ENCODE data around the gene KRI1. TPM values are rescaled to one million over a fixed set of nuclear protein-coding genes. Genes with fewer than 3 reads are reported as not detected.
A peak's percentile ranks its signal among the peaks of the same experiment; 100 is the strongest.

Gene KRI1
- polyA plus RNA-seq, 4 donors: 14.8 to 21.2 (median 18.1) TPM

DNA sequence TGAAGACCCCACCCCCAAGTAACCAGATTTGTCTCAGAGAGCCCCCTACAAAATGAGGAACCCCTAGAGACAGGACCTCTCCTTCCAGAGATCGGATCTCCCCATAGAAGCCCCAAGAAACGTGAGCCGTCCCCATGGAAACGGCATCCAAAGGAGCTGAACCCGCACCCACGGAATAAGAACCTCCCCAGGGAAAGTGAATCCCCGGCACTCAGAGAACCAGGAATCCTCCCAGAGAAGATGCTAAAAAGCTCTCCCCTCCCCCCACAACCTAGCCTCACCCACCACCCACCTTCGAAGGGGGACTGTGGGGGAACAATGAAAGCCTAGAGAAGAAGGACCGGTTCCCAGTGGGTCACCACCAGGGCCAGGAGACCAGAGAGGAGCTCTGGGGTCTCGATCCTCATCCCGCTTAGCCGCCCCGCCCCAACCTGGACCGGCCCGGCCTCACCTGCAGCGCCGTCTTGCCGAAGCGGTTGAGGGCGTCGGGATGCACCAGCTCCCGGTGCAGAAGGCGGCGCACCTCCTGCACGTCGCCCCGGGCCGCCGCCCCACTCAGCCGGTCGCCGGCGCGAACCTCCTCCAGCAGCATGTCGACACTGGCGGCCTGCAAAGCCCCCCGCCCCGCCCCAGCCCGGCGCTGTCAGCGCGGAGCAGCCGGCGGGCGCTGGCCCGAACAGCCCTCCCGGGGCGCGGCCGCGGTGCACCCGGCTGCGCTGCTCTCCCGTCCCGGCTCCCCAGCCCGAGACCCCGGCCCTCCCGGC, 2.4 kb upstream of the KRI1 start:
- H3K36me3 ChIP-seq (ENCODE audit: control insufficient read depth in 3 of 3, insufficient read depth in 2 of 3, low read depth in 1 of 3, low read length in 3 of 3): peaks cover 0 to 15% (median 0%) of the 10 kb centered on the region in 3 donors
- DNase-seq (peak in 1 of 2 donors; percentile 54), FAIRE-seq (no peak)
- H3K4me1 ChIP-seq (ENCODE audit: control insufficient read depth in 3 of 3, insufficient read depth in 2 of 3, low read depth in 1 of 3, low read length in 2 of 3): peaks cover 2 to 29% (median 5%) of the 10 kb centered on the region in 3 donors
- peak overlapping the region; percentile 62 to 87 (median 80) for H3K27ac ChIP-seq (ENCODE audit: low read depth in 1 of 3, low read length in 2 of 3)
- H3K9me3 ChIP-seq (ENCODE audit: control insufficient read depth in 2 of 2, insufficient read depth in 1 of 2, low read depth in 1 of 2, low read length in 1 of 2): no peaks in the 10 kb centered on the region
- no peaks in the 10 kb centered on the region for H3K27me3 ChIP-seq (ENCODE audit: control insufficient read depth in 3 of 3, insufficient read depth in 3 of 3, low read length in 3 of 3)
- 1% methylated on average over 23 to 58 of the region's 58 CpGs for WGBS, 3 donors
- H3K4me3 ChIP-seq (ENCODE audit: low read depth in 1 of 3, low read length in 3 of 3): peak overlapping the region; percentile 58 to 69 (median 60)

- 20 to 34% (median 22%) methylated on average over 5 of the region's 5 CpGs for WGBS, 3 donors
- Histone ChIP-seq H3K27ac (ENCODE audit: low read depth in 1 of 3, low read length in 2 of 3) (peak overlapping the region in 1 of 3 donors; percentile 87), H3K36me3 (ENCODE audit: control insufficient read depth in 3 of 3, insufficient read depth in 2 of 3, low read depth in 1 of 3, low read length in 3 of 3) (peaks cover 0 to 17% (median 0%) of the 10 kb centered on the region in 3 donors), H3K27me3 (ENCODE audit: control insufficient read depth in 3 of 3, insufficient read depth in 3 of 3, low read length in 3 of 3) (no peaks in the 10 kb centered on the region), H3K9me3 (ENCODE audit: control insufficient read depth in 2 of 2, insufficient read depth in 1 of 2, low read depth in 1 of 2, low read length in 1 of 2) (no peaks in the 10 kb centered on the region), H3K4me3 (ENCODE audit: low read depth in 1 of 3, low read length in 3 of 3) (peak overlapping the region; percentile 58 to 69 (median 60)), H3K4me1 (ENCODE audit: control insufficient read depth in 3 of 3, insufficient read depth in 2 of 3, low read depth in 1 of 3, low read length in 2 of 3) (peaks cover 2 to 29% (median 5%) of the 10 kb centered on the region in 3 donors)
- FAIRE-seq (no peak), DNase-seq (no peak)
These were observed 1.8 kb upstream of the KRI1 start for GRCh38 chr19:10567656-10568055.

DNA sequence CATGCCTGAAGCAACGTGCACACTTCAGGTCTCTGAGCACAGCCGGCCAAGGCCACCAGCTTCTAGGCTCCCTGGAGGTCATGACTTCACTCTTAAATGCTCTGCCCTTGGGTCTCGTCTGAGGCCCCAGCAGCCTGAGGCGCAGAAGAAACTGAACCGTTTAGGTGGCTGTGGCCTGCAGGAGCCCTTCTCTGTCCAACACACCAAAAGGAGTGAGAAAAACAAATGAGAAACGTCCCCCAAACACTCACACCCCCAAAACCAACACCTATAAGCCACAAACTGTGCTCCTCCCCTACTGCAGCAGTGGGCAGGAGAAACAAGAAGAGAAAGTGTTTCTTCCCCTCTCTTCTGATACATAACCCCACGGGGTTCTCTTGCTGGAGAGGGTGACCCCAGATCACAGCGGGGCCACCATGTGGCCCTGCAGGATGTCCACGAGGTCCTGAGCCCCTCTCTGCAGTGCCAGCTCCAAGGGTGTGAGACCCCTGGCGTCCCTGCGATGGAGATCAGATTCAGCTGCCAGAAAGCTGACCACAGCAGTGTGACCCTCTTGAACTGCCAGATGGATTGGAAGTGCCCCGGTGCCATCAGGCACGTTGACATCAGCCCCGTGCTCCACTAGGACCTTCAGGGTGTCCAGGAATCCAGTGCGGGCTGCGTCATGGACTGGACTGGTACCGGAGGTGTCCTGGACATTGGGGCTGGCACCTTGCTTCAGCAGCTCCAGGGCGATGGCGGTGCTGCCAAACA, 1.0 kb upstream of the KRI1 start:
- WGBS, 3 donors: 54 to 63% (median 54%) methylated on average over 19 of the region's 19 CpGs
- H3K27me3 ChIP-seq (ENCODE audit: control insufficient read depth in 3 of 3, insufficient read depth in 3 of 3, low read length in 3 of 3): no peaks in the 10 kb centered on the region
- peaks cover 0 to 25% (median 0%) of the 10 kb centered on the region in 3 donors for H3K36me3 ChIP-seq (ENCODE audit: control insufficient read depth in 3 of 3, insufficient read depth in 2 of 3, low read depth in 1 of 3, low read length in 3 of 3)
- H3K9me3 ChIP-seq (ENCODE audit: control insufficient read depth in 2 of 2, insufficient read depth in 1 of 2, low read depth in 1 of 2, low read length in 1 of 2): no peaks in the 10 kb centered on the region
- peak overlapping the region; percentile 42 to 89 (median 53) for H3K27ac ChIP-seq (ENCODE audit: low read depth in 1 of 3, low read length in 2 of 3)
- H3K4me3 ChIP-seq (ENCODE audit: low read depth in 1 of 3, low read length in 3 of 3): peak overlapping the region in 1 of 3 donors; percentile 92
- no peak for DNase-seq
- peaks cover 2 to 29% (median 5%) of the 10 kb centered on the region in 3 donors for H3K4me1 ChIP-seq (ENCODE audit: control insufficient read depth in 3 of 3, insufficient read depth in 2 of 3, low read depth in 1 of 3, low read length in 2 of 3)
- FAIRE-seq: no peak

DNA sequence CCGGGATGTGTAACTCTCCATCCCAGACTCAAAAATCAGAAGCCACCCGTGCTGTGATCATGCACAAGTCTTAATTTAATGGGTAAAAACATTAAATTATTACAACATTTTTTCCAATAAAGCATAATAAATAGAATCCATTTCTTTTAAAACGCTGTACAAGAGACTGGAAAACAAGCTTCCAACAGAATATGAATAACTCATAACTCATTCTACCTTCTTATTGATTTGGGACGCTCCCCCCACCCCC, 523 bp upstream of the KRI1 start:
- WGBS, 3 donors: 6 to 8% (median 7%) methylated on average over 4 of the region's 4 CpGs
- no peak for FAIRE-seq
- no peak for DNase-seq
- no peaks in the 10 kb centered on the region for H3K27me3 ChIP-seq (ENCODE audit: control insufficient read depth in 3 of 3, insufficient read depth in 3 of 3, low read length in 3 of 3)
- H3K36me3 ChIP-seq (ENCODE audit: control insufficient read depth in 3 of 3, insufficient read depth in 2 of 3, low read depth in 1 of 3, low read length in 3 of 3): peaks cover 0 to 30% (median 0%) of the 10 kb centered on the region in 3 donors
- peaks cover 2 to 29% (median 5%) of the 10 kb centered on the region in 3 donors for H3K4me1 ChIP-seq (ENCODE audit: control insufficient read depth in 3 of 3, insufficient read depth in 2 of 3, low read depth in 1 of 3, low read length in 2 of 3)
- H3K9me3 ChIP-seq (ENCODE audit: control insufficient read depth in 2 of 2, insufficient read depth in 1 of 2, low read depth in 1 of 2, low read length in 1 of 2): no peaks in the 10 kb centered on the region
- H3K27ac ChIP-seq (ENCODE audit: low read depth in 1 of 3, low read length in 2 of 3): peak overlapping the region; percentile 53 to 89 (median 68)
- H3K4me3 ChIP-seq (ENCODE audit: low read depth in 1 of 3, low read length in 3 of 3): peak overlapping the region in 2 of 3 donors; percentile 25 to 92

DNA sequence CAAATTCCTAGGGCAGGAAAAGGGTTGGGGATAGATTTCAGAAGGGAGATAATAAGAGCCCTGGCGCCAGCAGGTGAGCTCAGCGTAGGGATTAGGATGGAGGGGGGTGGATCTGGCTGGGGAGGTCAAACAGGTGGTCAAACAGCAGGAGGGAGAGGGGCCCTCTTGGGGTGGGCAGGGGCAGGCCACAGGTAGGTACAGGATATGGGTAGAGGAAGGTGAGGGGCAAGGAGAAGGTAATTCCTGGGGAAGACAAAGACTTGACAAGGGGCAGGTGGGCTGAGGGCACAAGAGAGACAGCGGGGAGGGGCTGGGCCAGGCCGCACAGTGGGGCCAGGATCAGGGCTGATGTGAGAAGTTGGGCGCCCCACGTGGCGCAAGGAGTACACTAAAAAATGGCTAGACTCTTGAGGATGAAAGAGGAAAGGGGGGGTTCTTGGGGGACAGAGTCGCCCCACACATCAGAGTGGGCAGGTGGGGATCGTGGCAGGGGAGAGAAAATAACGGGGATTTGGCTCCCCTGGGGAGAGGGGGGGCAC, 713 bp downstream of the KRI1 start:
- no peaks in the 10 kb centered on the region for H3K9me3 ChIP-seq (ENCODE audit: control insufficient read depth in 2 of 2, insufficient read depth in 1 of 2, low read depth in 1 of 2, low read length in 1 of 2)
- H3K36me3 ChIP-seq (ENCODE audit: control insufficient read depth in 3 of 3, insufficient read depth in 2 of 3, low read depth in 1 of 3, low read length in 3 of 3): peaks cover under 1 to 39% (median 4%) of the 10 kb centered on the region in 3 donors
- peak; percentile 51 to 65 for DNase-seq
- no peaks in the 10 kb centered on the region for H3K27me3 ChIP-seq (ENCODE audit: control insufficient read depth in 3 of 3, insufficient read depth in 3 of 3, low read length in 3 of 3)
- FAIRE-seq: no peak
- H3K4me1 ChIP-seq (ENCODE audit: control insufficient read depth in 3 of 3, insufficient read depth in 2 of 3, low read depth in 1 of 3, low read length in 2 of 3): peaks cover 2 to 29% (median 5%) of the 10 kb centered on the region in 3 donors
- WGBS, 3 donors: 9 to 10% (median 10%) methylated on average over 9 to 10 of the region's 10 CpGs
- H3K27ac ChIP-seq (ENCODE audit: low read depth in 1 of 3, low read length in 2 of 3): peak overlapping the region; percentile 50 to 90 (median 70)
- peak overlapping the region; percentile 71 to 92 (median 75) for H3K4me3 ChIP-seq (ENCODE audit: low read depth in 1 of 3, low read length in 3 of 3)

GRCh38 chr19:10562609-10563008, 3.2 kb downstream of the KRI1 start:
- Histone ChIP-seq H3K27me3 (ENCODE audit: control insufficient read depth in 3 of 3, insufficient read depth in 3 of 3, low read length in 3 of 3) (no peaks in the 10 kb centered on the region), H3K4me3 (ENCODE audit: low read depth in 1 of 3, low read length in 3 of 3) (no peak overlapping the region), H3K4me1 (ENCODE audit: control insufficient read depth in 3 of 3, insufficient read depth in 2 of 3, low read depth in 1 of 3, low read length in 2 of 3) (peaks cover 0 to 17% (median 2%) of the 10 kb centered on the region in 3 donors), H3K27ac (ENCODE audit: low read depth in 1 of 3, low read length in 2 of 3) (no peak overlapping the region), H3K9me3 (ENCODE audit: control insufficient read depth in 2 of 2, insufficient read depth in 1 of 2, low read depth in 1 of 2, low read length in 1 of 2) (no peaks in the 10 kb centered on the region), H3K36me3 (ENCODE audit: control insufficient read depth in 3 of 3, insufficient read depth in 2 of 3, low read depth in 1 of 3, low read length in 3 of 3) (peaks cover 5 to 63% (median 7%) of the 10 kb centered on the region in 3 donors)
- 87 to 96% (median 93%) methylated on average over 5 of the region's 5 CpGs for WGBS, 3 donors
- DNase-seq (no peak), FAIRE-seq (no peak)

- Histone ChIP-seq H3K4me3 (ENCODE audit: low read depth in 1 of 3, low read length in 3 of 3) (no peak overlapping the region), H3K36me3 (ENCODE audit: control insufficient read depth in 3 of 3, insufficient read depth in 2 of 3, low read depth in 1 of 3, low read length in 3 of 3) (peaks cover 8 to 78% (median 10%) of the 10 kb centered on the region in 3 donors), H3K4me1 (ENCODE audit: control insufficient read depth in 3 of 3, insufficient read depth in 2 of 3, low read depth in 1 of 3, low read length in 2 of 3) (peaks cover 0 to 6% (median 2%) of the 10 kb centered on the region in 3 donors), H3K27ac (ENCODE audit: low read depth in 1 of 3, low read length in 2 of 3) (no peak overlapping the region), H3K9me3 (ENCODE audit: control insufficient read depth in 2 of 2, insufficient read depth in 1 of 2, low read depth in 1 of 2, low read length in 1 of 2) (no peaks in the 10 kb centered on the region), H3K27me3 (ENCODE audit: control insufficient read depth in 3 of 3, insufficient read depth in 3 of 3, low read length in 3 of 3) (no peaks in the 10 kb centered on the region)
- DNase-seq (no peak), FAIRE-seq (no peak)
- 90 to 92% (median 91%) methylated on average over 7 of the region's 7 CpGs for WGBS, 3 donors
These were observed 5.7 kb downstream of the KRI1 start for GRCh38 chr19:10560154-10560553.

- FAIRE-seq (no peak), DNase-seq (no peak)
- Histone ChIP-seq H3K36me3 (ENCODE audit: control insufficient read depth in 3 of 3, insufficient read depth in 2 of 3, low read depth in 1 of 3, low read length in 3 of 3) (peaks cover 18 to 95% (median 23%) of the 10 kb centered on the region in 3 donors), H3K4me3 (ENCODE audit: low read depth in 1 of 3, low read length in 3 of 3) (no peak overlapping the region), H3K9me3 (ENCODE audit: control insufficient read depth in 2 of 2, insufficient read depth in 1 of 2, low read depth in 1 of 2, low read length in 1 of 2) (no peaks in the 10 kb centered on the region), H3K4me1 (ENCODE audit: control insufficient read depth in 3 of 3, insufficient read depth in 2 of 3, low read depth in 1 of 3, low read length in 2 of 3) (peaks cover 2 to 3% (median 3%) of the 10 kb centered on the region in 3 donors), H3K27me3 (ENCODE audit: control insufficient read depth in 3 of 3, insufficient read depth in 3 of 3, low read length in 3 of 3) (no peaks in the 10 kb centered on the region), H3K27ac (ENCODE audit: low read depth in 1 of 3, low read length in 2 of 3) (no peak overlapping the region)
- WGBS, 3 donors: 94 to 95% (median 95%) methylated on average over 30 to 33 of the region's 33 CpGs
These were observed 8.1 kb downstream of the KRI1 start for GRCh38 chr19:10557603-10558197.

All from small intestine (tissue), 7 donors.